Fibroblast of the aortic adventitia (primary cell): ENCODE measurements around the gene KAT7. TPM values are rescaled to one million over a fixed set of nuclear protein-coding genes. Genes with fewer than 3 reads are reported as not detected.

ENCODE experiments used
- DNase-seq: peaks from one replicate; pipeline ENCODE4 v3.0.0-alpha.2; 2010; ENCODE audit warnings: low read depth
- H3K4me3 ChIP-seq: 2 replicates; pipeline ENCODE4 v1.5.1; 2011; ENCODE audit warnings: low read depth, mild to moderate bottlenecking, control low read depth, low read length, moderate library complexity
- total RNA-seq: library from RNA; depleted of rRNA; stranded (reverse); fragments of >200 nt; gene quantifications from 2 replicates; pipeline ENCODE4 v1.2.3, GENCODE V29; 2012; ENCODE audit warnings: low replicate concordance
- TF ChIP-seq, protein P1 (sequence below): IDR thresholded peaks from 2 replicates; pipeline ENCODE4 v1.5.1; 2011; ENCODE audit warnings: mild to moderate bottlenecking, low read length, control low read depth, inconsistent platforms; ENCODE audit not compliant: insufficient read depth

Gene KAT7
- total RNA-seq, 1 donor: 33.5 TPM

DNA sequence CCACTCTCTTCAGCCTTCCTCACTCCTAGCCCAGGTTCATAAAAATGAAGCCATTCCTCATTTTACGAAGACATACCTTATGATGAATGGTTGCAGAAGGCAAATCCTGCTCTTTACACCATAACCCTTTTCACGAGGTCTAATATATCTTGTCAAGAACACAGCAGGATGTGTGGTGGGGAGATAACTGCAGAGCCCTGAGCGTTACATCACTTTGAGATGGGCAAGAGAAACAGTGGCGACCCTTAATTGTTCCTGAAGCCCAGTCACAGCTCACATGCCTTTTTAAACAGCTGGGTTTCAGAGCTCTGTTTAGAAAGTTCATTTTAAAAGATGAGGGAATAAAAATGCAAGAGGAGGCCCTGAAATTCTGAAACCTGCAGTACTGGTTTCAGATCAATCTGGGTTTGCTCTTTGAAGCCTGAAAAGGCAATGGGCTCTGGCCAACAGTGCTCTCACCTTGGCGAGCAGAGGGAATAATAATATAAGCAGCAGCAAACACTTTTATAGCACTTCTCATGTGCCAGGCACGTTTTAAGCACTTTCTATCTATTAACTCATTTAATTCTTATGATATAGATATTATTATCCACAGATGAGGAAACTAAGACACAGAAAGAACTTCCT is 27.4 kb upstream of the KAT7 start:
- DNase-seq: no peak
- TF ChIP-seq, protein P1, sequence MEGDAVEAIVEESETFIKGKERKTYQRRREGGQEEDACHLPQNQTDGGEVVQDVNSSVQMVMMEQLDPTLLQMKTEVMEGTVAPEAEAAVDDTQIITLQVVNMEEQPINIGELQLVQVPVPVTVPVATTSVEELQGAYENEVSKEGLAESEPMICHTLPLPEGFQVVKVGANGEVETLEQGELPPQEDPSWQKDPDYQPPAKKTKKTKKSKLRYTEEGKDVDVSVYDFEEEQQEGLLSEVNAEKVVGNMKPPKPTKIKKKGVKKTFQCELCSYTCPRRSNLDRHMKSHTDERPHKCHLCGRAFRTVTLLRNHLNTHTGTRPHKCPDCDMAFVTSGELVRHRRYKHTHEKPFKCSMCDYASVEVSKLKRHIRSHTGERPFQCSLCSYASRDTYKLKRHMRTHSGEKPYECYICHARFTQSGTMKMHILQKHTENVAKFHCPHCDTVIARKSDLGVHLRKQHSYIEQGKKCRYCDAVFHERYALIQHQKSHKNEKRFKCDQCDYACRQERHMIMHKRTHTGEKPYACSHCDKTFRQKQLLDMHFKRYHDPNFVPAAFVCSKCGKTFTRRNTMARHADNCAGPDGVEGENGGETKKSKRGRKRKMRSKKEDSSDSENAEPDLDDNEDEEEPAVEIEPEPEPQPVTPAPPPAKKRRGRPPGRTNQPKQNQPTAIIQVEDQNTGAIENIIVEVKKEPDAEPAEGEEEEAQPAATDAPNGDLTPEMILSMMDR: no peak
- H3K4me3 ChIP-seq: no peak overlapping the region

DNA sequence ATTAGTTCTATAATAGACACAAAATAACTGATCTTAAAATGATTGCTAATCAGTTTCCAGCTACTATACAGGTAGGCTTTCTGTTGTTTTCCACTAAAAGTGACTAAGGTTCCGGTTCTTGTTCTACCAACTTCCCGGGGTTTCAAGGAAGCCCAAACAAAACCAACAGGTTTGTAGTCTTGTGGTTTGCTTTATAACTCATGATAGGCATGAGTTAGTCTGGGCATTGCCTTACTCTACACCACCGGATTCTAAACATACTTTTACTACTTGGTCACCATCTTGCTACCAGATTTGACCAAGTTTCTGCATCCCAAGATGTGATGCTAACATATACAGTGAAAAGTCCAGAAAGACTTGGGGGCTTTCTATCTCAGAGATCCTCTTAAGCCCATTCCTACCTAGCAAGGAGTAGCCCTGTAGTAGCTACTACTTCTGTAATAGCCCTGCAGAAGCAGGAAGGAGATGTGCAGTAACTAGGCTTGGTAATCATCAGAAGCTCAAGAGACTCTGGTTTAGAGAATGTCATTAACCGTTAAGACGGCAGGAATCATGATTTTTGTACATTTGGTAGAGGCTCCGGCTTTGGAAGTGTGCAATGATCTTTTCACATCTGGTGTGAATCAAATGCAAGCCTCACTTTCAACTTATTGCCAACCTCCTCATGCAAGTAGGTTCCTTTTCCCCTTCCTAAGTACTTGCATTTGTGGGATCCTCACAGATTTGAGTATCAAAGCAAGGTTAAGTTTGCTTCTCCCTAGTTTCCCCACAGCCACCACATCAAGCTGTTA is 26.1 kb upstream of the KAT7 start:
- peak; percentile 30 for DNase-seq
- H3K4me3 ChIP-seq: peak overlapping the region; percentile 37
- TF ChIP-seq, protein P1: no peak

DNA sequence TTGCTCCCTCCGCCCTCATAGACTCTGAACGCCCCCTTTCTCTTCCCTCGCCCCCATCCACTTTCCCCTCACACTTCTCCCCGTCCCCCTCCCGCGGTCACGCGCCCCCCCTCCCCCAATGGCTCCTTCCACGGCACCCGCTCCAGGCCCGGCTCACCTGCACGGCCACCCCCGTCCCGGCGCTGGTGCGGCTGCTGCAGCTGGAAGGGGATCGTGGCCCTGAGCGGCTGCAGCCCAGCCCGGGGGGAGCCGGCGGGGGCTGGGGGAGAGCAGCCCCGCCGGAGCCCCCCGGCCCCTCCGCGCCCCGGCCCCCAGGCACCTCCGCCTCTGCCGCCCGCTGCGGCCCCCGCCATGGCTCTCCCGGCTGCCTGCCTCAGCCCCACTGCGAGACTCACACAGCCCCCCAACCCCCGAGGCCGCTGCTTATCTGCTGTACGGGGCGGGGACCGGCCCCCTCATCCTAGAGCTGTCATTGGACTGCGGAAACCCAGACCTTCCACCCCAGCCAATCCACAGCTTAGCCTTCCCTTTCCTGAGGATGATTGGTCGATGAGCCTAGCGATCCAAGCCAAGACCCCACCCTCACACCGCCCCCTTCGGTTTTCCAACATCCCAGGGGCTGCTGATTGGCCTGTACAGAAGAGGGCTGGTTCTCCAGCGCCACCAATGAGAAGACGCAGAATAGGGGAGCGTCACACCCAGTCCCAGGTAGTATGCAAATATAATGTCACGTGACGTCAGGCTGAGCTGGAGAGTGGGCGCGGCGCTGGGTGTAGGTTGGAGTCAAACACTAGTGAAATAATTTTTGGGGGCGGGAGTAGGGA is 24.5 kb upstream of the KAT7 start, which contains the start of gene FAM117A:
TSS of gene FAM117A (minus strand) at position 397 of the 824 bp plus-strand sequence. CDS start at position 353, 44 bp downstream.
- TF ChIP-seq, protein P1: no peak
- H3K4me3 ChIP-seq: peak within 1 kb of the TSS; percentile 77
- peak; percentile 95 for DNase-seq

DNA sequence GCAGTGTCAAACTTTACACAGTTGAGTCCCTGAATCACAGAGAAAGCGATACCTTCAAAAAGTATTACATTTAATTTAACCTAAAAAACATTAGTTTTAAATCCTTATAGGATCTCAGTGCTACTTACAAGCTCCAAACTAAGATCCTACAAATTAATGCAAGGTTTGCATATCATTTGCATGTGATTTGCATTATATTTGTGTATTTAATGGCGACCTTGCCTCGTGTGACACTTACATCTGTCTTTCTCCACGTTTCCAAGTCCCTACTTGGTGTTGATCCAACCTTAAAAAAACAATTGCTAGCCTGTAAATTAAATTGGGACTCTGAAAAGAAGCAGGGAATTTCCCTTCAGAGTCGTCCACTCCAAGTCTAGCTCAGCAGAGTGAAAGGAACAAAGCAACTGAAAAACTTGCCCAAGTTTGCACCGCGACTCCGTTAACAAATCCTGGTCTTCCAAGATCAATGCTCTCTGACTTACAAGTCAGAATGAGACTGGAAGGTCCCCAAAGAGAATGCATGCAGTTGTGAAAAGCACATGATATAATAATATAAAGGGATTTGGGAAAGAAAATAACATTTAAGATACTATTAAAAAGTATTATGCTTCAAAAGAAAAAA is 23.8 kb upstream of the KAT7 start:
- peak overlapping the region; percentile 39 for H3K4me3 ChIP-seq
- TF ChIP-seq, protein P1: no peak
- no peak for DNase-seq

DNA sequence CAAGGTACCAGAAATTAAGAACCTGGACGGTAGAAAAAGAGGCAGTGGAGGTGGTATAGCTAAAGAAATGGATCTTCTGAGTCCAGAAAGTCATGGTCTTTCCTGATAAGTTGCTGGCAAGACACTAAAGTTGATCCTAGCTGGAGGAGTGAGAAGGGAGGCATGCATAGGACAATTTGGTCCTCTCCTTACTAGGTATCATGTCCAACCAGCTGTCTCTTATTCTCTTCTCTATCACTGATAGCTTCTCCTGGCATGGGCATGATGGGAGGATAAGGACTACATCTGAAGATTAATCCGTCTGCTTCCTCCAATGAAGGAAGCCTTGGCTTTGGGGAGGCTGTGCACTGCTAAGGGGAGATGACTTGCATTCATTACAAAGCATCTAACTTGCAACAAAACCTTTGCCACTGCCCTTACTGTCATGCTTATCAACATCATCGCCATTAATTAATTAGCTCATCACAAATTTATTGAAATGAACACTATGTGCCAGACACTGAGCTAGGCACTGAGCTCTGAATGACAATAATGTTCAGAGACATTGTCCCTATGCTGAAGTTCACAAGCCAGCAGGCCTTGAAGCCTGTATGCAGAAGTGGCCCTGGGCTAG is 21.5 kb upstream of the KAT7 start:
- DNase-seq: no peak
- H3K4me3 ChIP-seq: no peak overlapping the region
- TF ChIP-seq, protein P1: no peak
